ENCODE data around the gene SYNGR4.
A peak's percentile ranks its signal among the peaks of the same experiment; 100 is the strongest.
"Not testable (repeated sequence)": the region's sequence is repeated elsewhere in the genome, so short reads cannot be mapped to it uniquely, and the experiment has no call there.

Gene SYNGR4

GRCh38 chr19:48363810-48364597 lies at the start of gene SYNGR4, which contains the start of gene TMEM143:
Gene SYNGR4 (plus strand): TSS chr19:48364367. CDS start chr19:48365843, 1,476 bp downstream.
Gene TMEM143 (minus strand): TSS chr19:48363940. CDS start chr19:48363920, 20 bp downstream.
- DNase-seq: peak; percentile 99 to 100 (median 100)

DNA sequence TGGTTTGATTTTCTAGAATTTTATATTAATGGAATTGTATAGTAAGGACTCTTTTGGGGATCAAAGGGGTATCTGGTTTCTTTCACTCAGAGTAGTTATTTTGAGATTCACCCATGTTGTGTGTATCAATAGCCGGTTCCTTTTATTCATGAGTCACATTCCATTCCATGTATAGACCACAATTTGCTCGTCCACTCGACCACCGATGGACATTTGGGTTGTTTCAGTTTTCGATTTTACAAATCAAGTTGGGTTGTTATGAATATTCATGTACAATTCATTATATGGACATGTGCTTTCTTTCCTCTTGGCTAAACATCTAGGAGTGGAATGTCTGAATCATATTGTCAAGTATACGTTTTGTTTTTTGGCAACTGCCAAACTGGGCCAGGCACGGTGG lies 48.5 kb upstream of the SYNGR4 start:
- no peak for DNase-seq

- DNase-seq: not testable (repeated sequence)
These were observed 46.5 kb upstream of the SYNGR4 start for GRCh38 chr19:48317708-48317960.

DNA sequence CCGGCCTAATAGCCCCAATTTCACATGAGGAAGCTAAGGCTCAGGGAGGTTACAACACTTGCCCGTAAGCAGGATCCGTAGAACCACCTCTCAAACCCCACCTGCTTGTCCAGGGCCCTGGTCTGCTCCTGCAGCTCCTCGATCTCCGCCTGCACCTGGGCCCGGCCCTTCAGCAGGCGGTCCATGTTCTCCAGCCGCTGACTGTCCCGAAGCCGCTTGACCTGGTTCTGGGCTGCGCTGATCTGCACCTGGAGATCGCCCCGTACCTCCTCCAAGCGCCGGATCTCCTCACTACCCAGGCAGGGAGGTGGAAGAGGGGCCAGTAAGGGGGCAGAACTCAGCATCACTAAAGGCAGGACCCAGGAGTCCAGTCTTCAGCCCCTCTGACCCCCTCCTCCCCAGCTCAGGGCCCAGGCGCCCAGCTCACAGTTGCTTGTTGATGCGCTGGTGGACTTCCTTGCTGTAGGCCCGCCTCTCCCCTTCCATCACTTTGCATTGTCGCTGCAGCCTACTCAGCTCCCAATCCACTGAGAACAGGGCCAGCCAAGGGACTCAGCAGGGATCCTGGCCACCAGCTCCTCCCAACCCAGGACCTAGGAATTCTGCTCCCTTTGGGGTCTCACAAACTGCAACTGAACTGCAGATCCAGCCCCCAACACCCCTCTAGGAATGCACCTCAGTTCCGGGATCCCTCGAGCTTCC lies 45.7 kb upstream of the SYNGR4 start:
- no peak for DNase-seq

GRCh38 chr19:48319647-48320541 lies 44.3 kb upstream of the SYNGR4 start:
- DNase-seq: peak; percentile 49 to 86 (median 80)

GRCh38 chr19:48321372-48321621 lies 42.9 kb upstream of the SYNGR4 start:
- DNase-seq: peak; percentile 92 to 97 (median 97)

DNA sequence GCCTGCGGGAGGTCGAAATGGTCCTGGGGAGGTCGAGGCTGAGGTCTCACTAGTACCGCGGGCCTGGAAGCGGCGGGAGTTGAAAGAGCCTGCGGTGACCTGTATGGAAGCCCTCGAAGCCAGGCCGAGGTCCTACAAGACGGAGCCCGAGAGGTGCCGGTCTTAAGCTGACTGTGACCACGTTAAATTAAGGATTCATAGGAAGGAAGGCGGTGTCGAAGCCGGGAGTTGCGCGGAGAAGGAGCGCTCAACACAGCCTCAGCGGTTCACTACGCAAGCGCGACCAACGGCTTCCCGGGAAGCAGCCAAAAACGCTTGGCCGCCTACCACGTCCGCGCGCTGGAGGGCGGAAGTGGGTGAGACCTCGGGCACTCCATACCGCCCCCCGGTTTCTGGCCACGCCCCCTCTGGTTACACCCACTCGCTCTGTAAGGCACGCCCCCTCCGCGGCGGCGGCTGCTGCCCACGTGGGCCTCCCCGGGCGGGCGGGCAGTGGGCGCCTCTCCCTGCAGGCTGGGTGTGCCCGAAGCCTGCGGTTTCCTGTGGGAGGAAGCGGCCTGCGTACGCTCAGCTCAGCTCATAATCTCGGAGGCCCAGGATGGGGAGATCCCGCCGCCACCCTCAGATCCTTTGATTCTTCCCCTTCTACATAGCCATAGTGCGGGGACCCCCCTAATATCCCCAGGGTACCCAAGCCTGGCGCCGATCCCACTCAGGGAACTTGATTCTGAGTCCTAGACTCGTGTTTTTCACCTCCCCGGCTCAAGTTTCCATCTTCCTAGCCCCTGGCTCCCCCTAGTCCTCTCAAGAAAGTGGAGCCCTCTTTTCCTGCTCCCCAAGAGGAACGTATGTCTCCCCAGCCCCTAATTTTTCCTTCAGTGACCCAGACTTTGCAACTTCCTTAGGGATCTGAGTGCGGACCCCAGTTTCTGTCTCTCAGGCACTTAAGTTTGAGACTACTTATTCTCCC lies 42.3 kb upstream of the SYNGR4 start:
- DNase-seq: peak; percentile 96 to 99 (median 98)

DNA sequence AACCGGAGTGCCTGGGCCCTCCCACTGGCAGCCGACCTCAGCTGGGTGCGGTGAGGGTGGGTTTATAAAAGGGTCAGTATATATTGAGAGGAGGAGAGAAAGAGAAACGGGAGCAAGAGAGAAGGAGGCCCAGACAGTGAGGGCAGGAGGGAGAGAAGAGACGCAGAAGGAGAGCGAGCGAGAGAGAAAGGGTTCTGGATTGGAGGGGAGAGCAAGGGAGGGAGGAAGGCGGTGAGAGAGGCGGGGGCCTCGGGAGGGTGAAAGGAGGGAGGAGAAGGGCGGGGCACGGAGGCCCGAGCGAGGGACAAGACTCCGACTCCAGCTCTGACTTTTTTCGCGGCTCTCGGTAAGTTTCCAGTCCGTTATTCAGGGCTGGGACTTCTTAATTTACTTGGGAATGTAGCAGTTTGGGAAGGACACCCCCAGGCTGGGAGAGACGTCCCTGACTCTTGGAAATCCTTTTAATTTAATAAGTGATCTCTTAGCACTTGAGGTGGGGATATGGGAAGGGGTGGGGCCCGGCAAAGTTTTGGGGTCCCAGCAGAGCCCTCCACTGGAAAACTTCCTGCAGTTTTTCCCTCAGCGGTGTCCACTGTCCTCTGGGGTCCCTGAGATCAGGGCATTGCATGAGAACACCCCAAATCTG lies 38.8 kb upstream of the SYNGR4 start, which contains the start of gene EMP3:
Gene EMP3 (plus strand): TSS at position 288 of the 646 bp plus-strand sequence. CDS start 1,293 bp downstream, outside the sequence.
- no peak for DNase-seq

DNA sequence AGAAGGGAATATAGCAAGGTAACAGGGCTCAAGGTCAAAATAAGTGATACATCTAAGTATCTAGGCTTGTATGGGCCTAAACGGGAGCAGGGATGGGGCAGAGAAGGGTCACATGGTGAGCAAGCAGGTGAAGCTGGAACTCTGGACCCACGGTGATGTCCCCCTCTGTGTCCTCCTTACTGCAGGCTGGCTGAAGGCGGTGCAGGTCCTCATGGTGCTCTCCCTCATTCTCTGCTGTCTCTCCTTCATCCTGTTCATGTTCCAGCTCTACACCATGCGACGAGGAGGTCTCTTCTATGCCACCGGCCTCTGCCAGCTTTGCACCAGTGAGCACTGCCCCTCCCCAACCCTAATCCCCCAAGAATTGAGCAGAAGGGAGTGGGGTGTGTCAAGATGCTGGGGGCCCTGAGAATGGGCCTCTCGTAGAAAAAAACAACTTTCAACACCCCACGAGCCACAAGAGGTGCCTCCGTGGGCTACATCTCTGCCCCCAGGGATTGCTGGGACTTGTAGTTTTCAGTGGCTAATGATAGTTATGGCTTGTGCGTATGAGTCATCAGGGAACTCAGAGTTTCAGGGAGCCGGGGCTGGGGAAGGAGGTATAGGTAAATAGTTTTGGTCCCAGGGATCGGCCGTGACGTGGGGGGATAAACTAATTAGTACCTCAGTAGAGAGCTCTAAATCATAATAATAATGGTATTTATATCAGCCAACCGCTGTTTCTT lies 34.8 kb upstream of the SYNGR4 start:
- DNase-seq: peak in 2 of 3 experiments; percentile 8 to 39

GRCh38 chr19:48330012-48330681 lies 34.0 kb upstream of the SYNGR4 start:
- peak; percentile 90 to 96 (median 95) for DNase-seq

DNA sequence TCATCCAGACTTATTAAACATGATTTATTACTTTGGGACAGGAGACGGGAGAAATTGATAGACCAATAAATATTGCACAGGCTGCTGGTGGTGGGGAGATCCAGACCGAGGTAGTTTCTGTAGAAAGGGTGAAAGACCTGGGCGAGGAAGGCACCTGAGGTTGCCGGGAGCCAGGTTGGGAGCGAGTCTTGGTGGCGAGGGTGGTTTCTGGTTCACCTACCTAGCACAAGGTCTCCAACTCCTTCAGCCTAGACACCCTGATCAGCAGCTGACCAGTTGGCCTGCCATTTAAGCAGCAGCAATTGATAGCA lies 31.9 kb upstream of the SYNGR4 start:
- no peak for DNase-seq

GRCh38 chr19:48332662-48333466 lies 31.3 kb upstream of the SYNGR4 start:
- peak; percentile 95 to 100 (median 100) for DNase-seq

DNA sequence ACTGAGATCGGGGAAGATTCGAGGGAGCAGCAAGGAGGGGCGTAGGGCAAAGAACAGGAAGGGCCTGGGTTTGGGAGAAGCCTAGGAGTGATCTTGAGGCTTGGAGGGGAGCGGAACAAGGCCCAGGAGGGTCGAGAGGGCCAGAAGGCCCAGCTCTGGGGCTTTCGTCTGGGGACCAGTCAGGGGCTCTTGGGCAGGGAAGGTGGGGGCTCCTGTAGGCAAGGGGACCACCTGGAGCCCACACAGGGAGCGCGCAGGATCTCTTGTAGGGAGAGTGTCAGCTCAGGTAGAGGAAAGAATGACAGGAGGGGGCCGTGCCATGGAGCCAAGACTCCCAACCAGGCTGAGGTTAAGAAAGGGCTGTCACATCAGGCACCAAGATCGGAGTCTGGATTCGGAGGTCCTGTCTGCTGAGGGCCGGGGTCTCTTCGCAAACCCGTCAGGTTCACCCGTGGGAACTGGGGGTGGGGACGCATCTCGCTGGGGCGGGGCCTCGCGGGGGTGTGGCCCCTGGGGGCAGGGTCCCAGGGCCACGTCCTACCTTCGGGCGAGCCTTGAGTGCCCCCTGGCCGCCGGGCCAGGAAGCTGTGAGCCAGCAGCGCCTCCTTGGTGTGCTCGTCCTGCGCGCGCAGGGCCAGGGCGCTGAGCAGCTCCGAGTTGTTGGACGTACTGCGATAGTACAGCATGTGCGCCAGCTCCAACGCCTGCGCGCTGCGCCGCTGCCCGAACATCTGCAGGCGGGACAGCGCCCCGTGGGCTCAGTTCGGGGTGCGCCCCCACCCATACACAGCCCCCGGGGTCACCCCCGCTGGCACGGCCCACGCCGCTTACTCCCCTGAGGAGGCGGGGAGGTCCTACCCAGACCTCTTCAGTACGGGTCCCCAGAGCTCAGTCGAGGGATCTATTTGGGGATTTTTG lies 30.4 kb upstream of the SYNGR4 start:
- DNase-seq: peak; percentile 80 to 97 (median 87)

- no peak for DNase-seq
These were observed 25.9 kb upstream of the SYNGR4 start for GRCh38 chr19:48338253-48338755.

DNA sequence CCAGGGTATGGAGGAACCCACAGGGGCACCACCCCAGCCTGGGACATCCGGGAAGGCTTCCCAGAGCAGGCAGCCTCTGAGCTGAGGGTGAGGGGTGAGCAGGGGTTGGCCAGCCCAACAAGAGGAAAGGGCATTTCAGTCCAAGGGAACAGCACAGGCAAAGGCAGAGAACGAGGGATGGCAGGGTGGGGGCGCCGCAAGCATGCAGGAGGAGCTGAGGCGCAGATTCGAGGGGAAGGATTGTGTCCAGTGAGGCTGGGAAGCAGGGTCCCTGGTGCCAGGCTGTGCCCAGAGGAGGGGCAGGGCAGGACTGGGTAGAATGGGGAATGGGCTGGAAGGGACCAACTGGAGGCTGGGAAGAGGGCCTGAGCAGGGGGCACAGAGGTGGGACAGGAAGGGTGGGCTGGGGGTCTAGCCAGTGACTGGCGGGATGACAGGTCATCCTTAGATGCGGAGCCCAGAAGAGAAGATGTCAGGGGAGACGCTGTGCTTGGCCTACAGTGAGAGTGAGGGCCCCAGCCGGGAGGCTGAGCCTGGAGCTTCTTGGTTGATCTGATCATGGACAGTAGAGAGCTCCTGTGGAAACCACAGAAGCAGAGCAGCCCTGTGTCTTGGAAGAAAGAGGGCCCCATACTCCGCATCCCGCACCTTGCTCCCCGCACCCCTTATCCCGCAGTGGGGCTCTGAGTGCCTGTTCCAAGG lies 25.2 kb upstream of the SYNGR4 start:
- DNase-seq: no peak

GRCh38 chr19:48340995-48341394 lies 23.2 kb upstream of the SYNGR4 start:
- DNase-seq: peak; percentile 27 to 67 (median 34)
